Measurements from ENCODE around the gene RHOBTB1.

The RHOBTB1 gene

DNA sequence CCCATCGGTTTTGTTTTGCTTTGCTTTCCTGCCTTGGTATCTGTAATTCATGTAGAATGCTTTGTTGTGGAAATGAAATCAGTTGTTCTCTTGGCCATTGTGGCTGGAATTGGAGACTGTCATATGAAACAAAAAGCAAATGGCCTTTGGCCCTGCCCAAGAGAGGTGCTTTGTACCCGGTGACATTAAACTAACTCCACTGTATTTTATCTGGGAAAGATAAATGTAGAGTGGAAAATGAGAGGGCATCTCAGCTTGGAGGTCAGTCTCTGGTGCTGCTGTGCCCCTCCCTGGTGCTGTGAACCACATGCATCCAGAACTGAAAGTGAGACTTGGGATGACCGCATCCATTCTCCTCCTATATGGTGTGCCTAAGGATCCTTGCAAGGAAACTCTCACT lies 90.3 kb downstream of the RHOBTB1 start:
- no peak overlapping the region for H3K4me3 ChIP-seq (ENCODE audit: low read depth, low read length)
- no peak for TF ChIP-seq ZNF341 (tag by site-specific recombination; IDR thresholded peaks at IDR 0.05; ENCODE audit: low read depth)
- no peak for TF ChIP-seq PRDM1 (tag by site-specific recombination; IDR thresholded peaks at IDR 0.05)
- no peak for TF ChIP-seq ZXDB (tag by site-specific recombination; IDR thresholded peaks at IDR 0.05)
- TF ChIP-seq, protein P1, sequence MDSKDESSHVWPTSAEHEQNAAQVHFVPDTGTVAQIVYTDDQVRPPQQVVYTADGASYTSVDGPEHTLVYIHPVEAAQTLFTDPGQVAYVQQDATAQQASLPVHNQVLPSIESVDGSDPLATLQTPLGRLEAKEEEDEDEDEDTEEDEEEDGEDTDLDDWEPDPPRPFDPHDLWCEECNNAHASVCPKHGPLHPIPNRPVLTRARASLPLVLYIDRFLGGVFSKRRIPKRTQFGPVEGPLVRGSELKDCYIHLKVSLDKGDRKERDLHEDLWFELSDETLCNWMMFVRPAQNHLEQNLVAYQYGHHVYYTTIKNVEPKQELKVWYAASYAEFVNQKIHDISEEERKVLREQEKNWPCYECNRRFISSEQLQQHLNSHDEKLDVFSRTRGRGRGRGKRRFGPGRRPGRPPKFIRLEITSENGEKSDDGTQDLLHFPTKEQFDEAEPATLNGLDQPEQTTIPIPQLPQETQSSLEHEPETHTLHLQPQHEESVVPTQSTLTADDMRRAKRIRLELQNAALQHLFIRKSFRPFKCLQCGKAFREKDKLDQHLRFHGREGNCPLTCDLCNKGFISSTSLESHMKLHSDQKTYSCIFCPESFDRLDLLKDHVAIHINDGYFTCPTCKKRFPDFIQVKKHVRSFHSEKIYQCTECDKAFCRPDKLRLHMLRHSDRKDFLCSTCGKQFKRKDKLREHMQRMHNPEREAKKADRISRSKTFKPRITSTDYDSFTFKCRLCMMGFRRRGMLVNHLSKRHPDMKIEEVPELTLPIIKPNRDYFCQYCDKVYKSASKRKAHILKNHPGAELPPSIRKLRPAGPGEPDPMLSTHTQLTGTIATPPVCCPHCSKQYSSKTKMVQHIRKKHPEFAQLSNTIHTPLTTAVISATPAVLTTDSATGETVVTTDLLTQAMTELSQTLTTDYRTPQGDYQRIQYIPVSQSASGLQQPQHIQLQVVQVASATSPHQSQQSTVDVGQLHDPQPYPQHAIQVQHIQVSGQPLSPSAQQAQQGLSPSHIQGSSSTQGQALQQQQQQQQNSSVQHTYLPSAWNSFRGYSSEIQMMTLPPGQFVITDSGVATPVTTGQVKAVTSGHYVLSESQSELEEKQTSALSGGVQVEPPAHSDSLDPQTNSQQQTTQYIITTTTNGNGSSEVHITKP (tag by site-specific recombination; IDR thresholded peaks at IDR 0.05), result no peak
- TF ChIP-seq, protein P2, sequence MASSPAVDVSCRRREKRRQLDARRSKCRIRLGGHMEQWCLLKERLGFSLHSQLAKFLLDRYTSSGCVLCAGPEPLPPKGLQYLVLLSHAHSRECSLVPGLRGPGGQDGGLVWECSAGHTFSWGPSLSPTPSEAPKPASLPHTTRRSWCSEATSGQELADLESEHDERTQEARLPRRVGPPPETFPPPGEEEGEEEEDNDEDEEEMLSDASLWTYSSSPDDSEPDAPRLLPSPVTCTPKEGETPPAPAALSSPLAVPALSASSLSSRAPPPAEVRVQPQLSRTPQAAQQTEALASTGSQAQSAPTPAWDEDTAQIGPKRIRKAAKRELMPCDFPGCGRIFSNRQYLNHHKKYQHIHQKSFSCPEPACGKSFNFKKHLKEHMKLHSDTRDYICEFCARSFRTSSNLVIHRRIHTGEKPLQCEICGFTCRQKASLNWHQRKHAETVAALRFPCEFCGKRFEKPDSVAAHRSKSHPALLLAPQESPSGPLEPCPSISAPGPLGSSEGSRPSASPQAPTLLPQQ (tag by site-specific recombination; IDR thresholded peaks at IDR 0.05), result no peak
- TF ChIP-seq PRDM6 (tag by site-specific recombination; IDR thresholded peaks at IDR 0.05), result no peak
- H3K27ac ChIP-seq (ENCODE audit: extremely low read depth, low read depth, low read length), result no peak overlapping the region
- no peaks in the 10 kb centered on the region for H3K4me1 ChIP-seq (ENCODE audit: control insufficient read depth, insufficient read depth, low read length)
- ChIA-PET POLR2A (no interaction called here), CTCF (interaction anchor here (0.6 kb wide), 1 partner anchor 21 kb away, joined by 3 read pairs; no protein-coding TSS in a partner anchor)
- H3K9me3 ChIP-seq (ENCODE audit: control insufficient read depth, insufficient read depth, low read depth, low read length), result no peaks in the 10 kb centered on the region
- H3K36me3 ChIP-seq (ENCODE audit: control insufficient read depth in 2 of 2, insufficient read depth in 1 of 2, low read length in 2 of 2), result no peaks in the 10 kb centered on the region

DNA sequence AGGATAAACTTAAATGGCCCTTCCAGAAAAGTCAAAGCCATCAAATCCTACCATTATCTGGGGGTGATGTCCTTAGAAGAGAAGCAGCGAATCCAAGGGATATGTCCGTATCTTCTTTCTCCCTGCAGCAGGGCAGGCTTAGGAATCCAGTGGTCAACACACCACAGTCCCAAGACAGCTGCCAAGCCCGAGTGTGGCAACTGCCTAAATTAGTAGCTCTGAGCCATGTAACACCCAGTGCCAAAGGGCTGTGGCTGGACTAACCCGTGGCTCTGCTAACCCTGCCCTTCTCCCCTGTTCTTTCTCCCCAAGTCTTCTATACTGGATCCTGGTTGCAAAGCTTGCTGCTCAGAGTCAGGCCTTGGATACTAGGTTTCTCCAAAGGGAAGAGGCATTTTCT lies 90.9 kb downstream of the RHOBTB1 start:
- H3K9me3 ChIP-seq (ENCODE audit: control insufficient read depth, insufficient read depth, low read depth, low read length), result no peaks in the 10 kb centered on the region
- H3K4me3 ChIP-seq (ENCODE audit: low read depth, low read length), result no peak overlapping the region
- POLR2A ChIA-PET, result no interaction called here
- CTCF ChIA-PET, result interaction anchor here (0.6 kb wide), 1 partner anchor 22 kb away, joined by 3 read pairs; no protein-coding TSS in a partner anchor
- no peaks in the 10 kb centered on the region for H3K36me3 ChIP-seq (ENCODE audit: control insufficient read depth in 2 of 2, insufficient read depth in 1 of 2, low read length in 2 of 2)
- no peak overlapping the region for H3K27ac ChIP-seq (ENCODE audit: extremely low read depth, low read depth, low read length)
- TF ChIP-seq ZNF544 (tag by site-specific recombination; IDR thresholded peaks at IDR 0.05) (no peak), BCL11A (tag by site-specific recombination; IDR thresholded peaks at IDR 0.05; ENCODE audit: low read depth) (no peak), ZNF558 (tag by site-specific recombination; IDR thresholded peaks at IDR 0.05) (no peak), ZNF121 (tag by site-specific recombination; IDR thresholded peaks at IDR 0.05) (no peak), ZNF549 (tag by site-specific recombination; IDR thresholded peaks at IDR 0.05) (no peak), TCF7L2 (IDR thresholded peaks at IDR 0.05; ENCODE audit: borderline replicate concordance, low read depth, low read length) (no peak), ZNF645 (tag by site-specific recombination; IDR thresholded peaks at IDR 0.05) (no peak), ZNF561 (tag by site-specific recombination; IDR thresholded peaks at IDR 0.05; ENCODE audit: borderline replicate concordance) (no peak), ATF2 (tag by site-specific recombination; IDR thresholded peaks at IDR 0.05; ENCODE audit: low read depth) (no peak), ZNF138 (tag by site-specific recombination; IDR thresholded peaks at IDR 0.05; ENCODE audit: borderline replicate concordance) (no peak), ZNF23 (tag by site-specific recombination; IDR thresholded peaks at IDR 0.05; ENCODE audit: borderline replicate concordance) (no peak)
- TF ChIP-seq, protein P3, sequence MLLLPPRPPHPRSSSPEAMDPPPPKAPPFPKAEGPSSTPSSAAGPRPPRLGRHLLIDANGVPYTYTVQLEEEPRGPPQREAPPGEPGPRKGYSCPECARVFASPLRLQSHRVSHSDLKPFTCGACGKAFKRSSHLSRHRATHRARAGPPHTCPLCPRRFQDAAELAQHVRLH (tag by site-specific recombination; IDR thresholded peaks at IDR 0.05), result no peak
- TF ChIP-seq, protein P4, sequence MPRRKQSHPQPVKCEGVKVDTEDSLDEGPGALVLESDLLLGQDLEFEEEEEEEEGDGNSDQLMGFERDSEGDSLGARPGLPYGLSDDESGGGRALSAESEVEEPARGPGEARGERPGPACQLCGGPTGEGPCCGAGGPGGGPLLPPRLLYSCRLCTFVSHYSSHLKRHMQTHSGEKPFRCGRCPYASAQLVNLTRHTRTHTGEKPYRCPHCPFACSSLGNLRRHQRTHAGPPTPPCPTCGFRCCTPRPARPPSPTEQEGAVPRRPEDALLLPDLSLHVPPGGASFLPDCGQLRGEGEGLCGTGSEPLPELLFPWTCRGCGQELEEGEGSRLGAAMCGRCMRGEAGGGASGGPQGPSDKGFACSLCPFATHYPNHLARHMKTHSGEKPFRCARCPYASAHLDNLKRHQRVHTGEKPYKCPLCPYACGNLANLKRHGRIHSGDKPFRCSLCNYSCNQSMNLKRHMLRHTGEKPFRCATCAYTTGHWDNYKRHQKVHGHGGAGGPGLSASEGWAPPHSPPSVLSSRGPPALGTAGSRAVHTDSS (tag by site-specific recombination; IDR thresholded peaks at IDR 0.05), result no peak
- TF ChIP-seq, protein P5, sequence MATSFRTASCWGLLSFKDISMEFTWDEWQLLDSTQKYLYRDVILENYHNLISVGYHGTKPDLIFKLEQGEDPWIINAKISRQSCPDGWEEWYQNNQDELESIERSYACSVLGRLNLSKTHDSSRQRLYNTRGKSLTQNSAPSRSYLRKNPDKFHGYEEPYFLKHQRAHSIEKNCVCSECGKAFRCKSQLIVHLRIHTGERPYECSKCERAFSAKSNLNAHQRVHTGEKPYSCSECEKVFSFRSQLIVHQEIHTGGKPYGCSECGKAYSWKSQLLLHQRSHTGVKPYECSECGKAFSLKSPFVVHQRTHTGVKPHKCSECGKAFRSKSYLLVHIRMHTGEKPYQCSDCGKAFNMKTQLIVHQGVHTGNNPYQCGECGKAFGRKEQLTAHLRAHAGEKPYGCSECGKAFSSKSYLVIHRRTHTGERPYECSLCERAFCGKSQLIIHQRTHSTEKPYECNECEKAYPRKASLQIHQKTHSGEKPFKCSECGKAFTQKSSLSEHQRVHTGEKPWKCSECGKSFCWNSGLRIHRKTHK (tag by site-specific recombination; IDR thresholded peaks at IDR 0.05), result no peak
- no peaks in the 10 kb centered on the region for H3K4me1 ChIP-seq (ENCODE audit: control insufficient read depth, insufficient read depth, low read length)

Measured in HEK293 (cell line).